SK-N-SH (cell line): ENCODE data around the gene PASK. TPM values are rescaled to one million over a fixed set of nuclear protein-coding genes. Genes with fewer than 3 reads are reported as not detected.

Experiments used
- CTCF ChIA-PET: fragments of 300-600, 350-600 bp; formaldehyde crosslinking; extraction: SDS; loops from one replicate; lab custom pipeline; 2021; lab: Yijun Ruan, JAX
- POLR2A ChIA-PET: fragments of 350-600 bp; sonication (Branson Sonifier 250); formaldehyde crosslinking; extraction: SDS; loops from one replicate; lab custom pipeline; 2020; ENCODE audit warnings: antibody characterized with exemption, inconsistent platforms; lab: Yijun Ruan, JAX
- DNase-seq: peaks from one replicate; pipeline ENCODE4 v3.0.0; 2012
- H2AFZ ChIP-seq: fragments of 200-600 bp; sonication (generic); 2 replicates; pipeline ENCODE4 v1.8.1; 2016; ENCODE audit warnings: antibody characterized with exemption, mild to moderate bottlenecking, low read depth
- H3F3A ChIP-seq: fragments of 200-600 bp; sonication (generic); replicated peaks from 2 replicates; pipeline ENCODE3; 2016; ENCODE audit warnings: antibody characterized with exemption, mild to moderate bottlenecking; ENCODE audit not compliant: insufficient read depth
- H3K27ac ChIP-seq, 2 experiments: fragments of 200-500 bp in 1 of 2; fragments of 200-600 bp in 1 of 2; sonication (Bioruptor generic) in 1 of 2; sonication (generic), shearing (Covaris generic) in 1 of 2; 2 replicates each; pipeline versions ENCODE4 v1.5.1 to v1.6.1; 2014 to 2016; ENCODE audit warnings: low read depth in 2 of 2, inconsistent platforms in 1 of 2, low read length in 1 of 2, mild to moderate bottlenecking in 1 of 2, mixed read lengths in 1 of 2
- H3K27me3 ChIP-seq: fragments of 200-600 bp; sonication (generic), shearing (Covaris generic); 2 replicates; pipeline ENCODE4 v1.6.1; 2016; ENCODE audit warnings: mixed run types; ENCODE audit not compliant: insufficient read depth
- H3K36me3 ChIP-seq, 2 experiments: fragments of 200-500 bp in 1 of 2; fragments of 200-600 bp in 1 of 2; sonication (Bioruptor generic) in 1 of 2; sonication (generic) in 1 of 2; replicated peaks in 1 of 2; 2 replicates each; pipeline versions ENCODE3 to v1.5.1; 2014 to 2016; ENCODE audit warnings: low read length in 1 of 2, mild to moderate bottlenecking in 1 of 2; ENCODE audit not compliant: insufficient read depth in 2 of 2, control insufficient read depth in 1 of 2
- H3K4me1 ChIP-seq, 2 experiments: fragments of 200-500 bp in 1 of 2; fragments of 200-600 bp in 1 of 2; sonication (Bioruptor generic) in 1 of 2; sonication (generic), shearing (Covaris generic) in 1 of 2; 2 replicates each; pipeline versions ENCODE4 v1.5.1 to v1.6.1; 2014 to 2016; ENCODE audit warnings: low read depth in 1 of 2, low read length in 1 of 2, mixed run types in 1 of 2; ENCODE audit not compliant: insufficient read depth in 2 of 2, control insufficient read depth in 1 of 2
- H3K4me2 ChIP-seq: fragments of 200-600 bp; sonication (generic), shearing (Covaris generic); 2 replicates; pipeline ENCODE4 v1.6.1; 2017; ENCODE audit warnings: mixed run types
- H3K4me3 ChIP-seq, 2 experiments: fragments of 200-500 bp in 1 of 2; fragments of 200-600 bp in 1 of 2; sonication (Bioruptor generic) in 1 of 2; sonication (generic), shearing (Covaris generic) in 1 of 2; 2 replicates each; pipeline versions ENCODE4 v1.5.1 to v1.8.1; 2014 to 2016; ENCODE audit warnings: low read depth in 2 of 2, inconsistent platforms in 1 of 2, low read length in 1 of 2, mild to moderate bottlenecking in 1 of 2, mixed read lengths in 1 of 2, moderate library complexity in 1 of 2
- H3K79me2 ChIP-seq: fragments of 200-600 bp; sonication (generic); 2 replicates; pipeline ENCODE4 v1.8.1; 2017; ENCODE audit warnings: mild to moderate bottlenecking; ENCODE audit not compliant: insufficient read depth
- H3K9ac ChIP-seq: fragments of 200-600 bp; sonication (generic); 2 replicates; pipeline ENCODE4 v1.6.1; 2017; ENCODE audit warnings: mixed run types
- H3K9me2 ChIP-seq: fragments of 200-600 bp; sonication (generic); 2 replicates; pipeline ENCODE4 v1.6.1; 2017; ENCODE audit warnings: mixed run types
- H3K9me3 ChIP-seq: fragments of 200-600 bp; sonication (generic); 2 replicates; pipeline ENCODE4 v1.6.1; 2017; ENCODE audit warnings: mixed run types, mild to moderate bottlenecking, moderate library complexity
- H4K20me1 ChIP-seq: fragments of 200-600 bp; sonication (generic); 2 replicates; pipeline ENCODE4 v1.6.1; 2017; ENCODE audit warnings: mild to moderate bottlenecking, mixed run types; ENCODE audit not compliant: insufficient read depth
- CHD2 ChIP-seq: fragments of 150-350 bp; IDR thresholded peaks from 2 replicates; pipeline ENCODE4 v1.6.1; 2018; ENCODE audit warnings: low read length; ENCODE audit not compliant: partially characterized antibody
- ELF1 ChIP-seq: IDR thresholded peaks from 2 replicates; pipeline ENCODE4 v1.4.0; 2012
- EP300 ChIP-seq, 2 experiments: IDR thresholded peaks; 2 replicates each; pipeline versions ENCODE4 v1.4.0 to v1.6.1; 2012; ENCODE audit warnings: borderline replicate concordance in 1 of 2, low read depth in 1 of 2, low read length in 1 of 2
- FOSL2 ChIP-seq: IDR thresholded peaks from 2 replicates; pipeline ENCODE4 v1.4.0; 2012; ENCODE audit warnings: low read depth, mild to moderate bottlenecking, moderate library complexity, borderline replicate concordance
- FOXJ3 ChIP-seq: sonication (generic); formaldehyde crosslinking; IDR thresholded peaks from 2 replicates; pipeline ENCODE4 v1.5.1; 2020; ENCODE audit warnings: mild to moderate bottlenecking, missing genetic modification reagents
- FOXM1 ChIP-seq: IDR thresholded peaks from 2 replicates; pipeline ENCODE4 v1.4.0; 2012; ENCODE audit warnings: low read depth, mild to moderate bottlenecking
- GABPA ChIP-seq: IDR thresholded peaks from 2 replicates; pipeline ENCODE4 v1.4.0; 2012; ENCODE audit warnings: low read depth, mild to moderate bottlenecking
- JUND ChIP-seq: IDR thresholded peaks from 2 replicates; pipeline ENCODE4 v1.4.0; 2012
- MEF2A ChIP-seq: IDR thresholded peaks from 2 replicates; pipeline ENCODE4 v1.4.0; 2012; ENCODE audit warnings: low read depth, borderline replicate concordance
- MXI1 ChIP-seq: IDR thresholded peaks from 2 replicates; pipeline ENCODE4 v1.6.1; 2012; ENCODE audit warnings: mild to moderate bottlenecking, low read depth, low read length, improper control_type of control experiment
- NFIC ChIP-seq: IDR thresholded peaks from 2 replicates; pipeline ENCODE4 v1.4.0; 2012; ENCODE audit warnings: borderline replicate concordance
- RAD21 ChIP-seq: IDR thresholded peaks from 2 replicates; pipeline ENCODE4 v1.6.1; 2012; ENCODE audit warnings: mild to moderate bottlenecking, low read length
- RFX5 ChIP-seq: IDR thresholded peaks from 2 replicates; pipeline ENCODE4 v1.6.1; 2012; ENCODE audit warnings: mild to moderate bottlenecking, improper control_type of control experiment, low read length
- RXRA ChIP-seq: IDR thresholded peaks from 2 replicates; pipeline ENCODE4 v1.4.0; 2012; ENCODE audit warnings: low read depth, mild to moderate bottlenecking, borderline replicate concordance
- SIN3A ChIP-seq: IDR thresholded peaks from 2 replicates; pipeline ENCODE4 v1.6.1; 2012; ENCODE audit warnings: low read depth, mild to moderate bottlenecking, low read length, moderate library complexity, borderline replicate concordance
- TCF12 ChIP-seq: IDR thresholded peaks from 2 replicates; pipeline ENCODE4 v1.4.0; 2012
- TEAD4 ChIP-seq: IDR thresholded peaks from 2 replicates; pipeline ENCODE4 v1.4.0; 2012; ENCODE audit warnings: mild to moderate bottlenecking, borderline replicate concordance; ENCODE audit not compliant: insufficient read depth
- YY1 ChIP-seq: IDR thresholded peaks from 2 replicates; pipeline ENCODE4 v1.4.0; 2012; ENCODE audit warnings: low read depth, mild to moderate bottlenecking
- WGBS: methylation state at CpG from one replicate; pipeline ENCODE4 v1.1.6; 2017; ENCODE audit warnings: low lambda C conversion rate; 5-methylcytosine and 5-hydroxymethylcytosine counted together
- polyA plus RNA-seq, 3 experiments: library from polyadenylated mRNA; depleted of rRNA; stranded (reverse); fragments of >200 nt; gene quantifications; 2 replicates each; pipeline ENCODE4 v1.2.3, GENCODE V29; 2012
- TF ChIP-seq, protein P1 (sequence below): IDR thresholded peaks from 2 replicates; pipeline ENCODE4 v1.4.0; 2012; ENCODE audit warnings: low read depth, borderline replicate concordance
- TF ChIP-seq, protein P2 (sequence below): fragments of 150-350 bp; IDR thresholded peaks from 2 replicates; pipeline ENCODE4 v1.6.1; 2017; ENCODE audit warnings: antibody characterized with exemption, low read length, low read depth, borderline replicate concordance

The PASK gene
- polyA plus RNA-seq, 1 of the 3 experiments (the other 2 are of a cell fraction): 6.3 TPM

DNA sequence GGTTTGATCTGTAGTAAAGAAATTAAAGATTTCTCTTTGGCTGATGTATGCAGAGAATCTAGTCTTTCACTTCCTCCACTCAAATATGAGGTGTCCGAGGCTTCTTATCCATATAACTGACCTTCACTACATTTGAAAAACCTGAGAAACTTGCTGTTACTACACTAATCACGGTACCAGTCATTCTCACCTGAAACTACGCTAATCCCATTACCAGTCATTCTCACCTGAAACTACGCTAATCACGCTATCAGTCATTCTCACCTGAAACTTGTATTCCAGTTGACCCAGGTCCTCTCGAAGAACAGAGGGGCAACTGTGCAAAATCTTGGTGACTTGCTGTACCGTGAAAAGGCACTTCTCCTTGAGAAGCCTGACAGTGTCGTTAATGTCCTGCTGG, 52.3 kb downstream of the PASK start:
- Histone ChIP-seq H2AFZ (no peak overlapping the region), H3K27ac (no peak overlapping the region), H3K9ac (no peak overlapping the region), H3K27me3 (no peaks in the 10 kb centered on the region), H3K79me2 (peaks cover 43% of the 10 kb centered on the region), H3K36me3 (peaks cover 26 to 74% of the 10 kb centered on the region in 2 experiments), H3K9me3 (no peaks in the 10 kb centered on the region), H3F3A (no peaks in the 10 kb centered on the region), H3K9me2 (no peaks in the 10 kb centered on the region), H4K20me1 (no peaks in the 10 kb centered on the region), H3K4me2 (no peak overlapping the region), H3K4me3 (no peak overlapping the region), H3K4me1 (peaks cover 0 to 8% of the 10 kb centered on the region in 2 experiments; a peak in 2 of 4 replicates)
- ChIA-PET POLR2A (no interaction called here), CTCF (no interaction called here)
- TF ChIP-seq JUND (no peak), CHD2 (no peak), RXRA (no peak), RFX5 (no peak)
- WGBS: 87% methylated on average over 8 of the region's 8 CpGs
- DNase-seq: no peak

DNA sequence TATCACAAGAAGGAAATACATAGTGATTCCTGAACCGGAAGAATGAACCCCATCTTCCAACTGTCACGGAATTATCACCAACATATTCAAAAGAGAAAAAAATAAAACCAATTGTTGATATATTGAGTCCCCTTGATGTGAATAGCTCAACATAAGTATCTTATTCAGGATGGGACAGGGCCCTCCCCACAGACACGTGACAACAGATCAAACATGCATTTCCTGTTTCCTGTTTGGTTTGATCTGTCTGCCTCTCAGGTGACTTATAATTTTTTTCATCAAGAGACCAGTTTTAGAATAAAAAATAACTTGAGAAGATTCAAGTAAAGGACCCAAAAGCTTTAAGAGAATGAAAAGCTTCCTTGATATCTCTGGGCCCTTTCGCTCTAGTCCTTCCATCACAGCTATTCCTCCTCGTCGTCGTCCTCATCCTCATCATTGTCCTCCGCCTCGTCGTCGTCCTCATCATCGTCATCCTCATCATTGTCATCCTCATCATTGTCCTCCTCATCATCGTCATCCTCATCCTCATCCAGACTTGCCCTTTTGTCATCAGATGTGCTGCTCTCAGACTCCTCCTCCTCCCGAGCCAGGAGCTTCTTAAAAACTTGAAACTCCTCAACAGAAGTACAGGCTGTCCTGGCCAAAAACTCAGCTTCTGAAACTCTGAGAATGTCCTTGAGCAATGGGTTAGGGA, 53.5 kb downstream of the PASK start:
- Histone ChIP-seq H3K9ac (no peak overlapping the region), H3K9me3 (no peaks in the 10 kb centered on the region), H3K4me3 (no peak overlapping the region), H3K4me2 (no peak overlapping the region), H3K9me2 (no peaks in the 10 kb centered on the region), H3F3A (no peaks in the 10 kb centered on the region), H3K4me1 (peaks cover 0 to 1% of the 10 kb centered on the region in 2 experiments; a peak in 2 of 4 replicates), H3K79me2 (peaks cover 31% of the 10 kb centered on the region), H3K36me3 (peaks cover 27 to 86% of the 10 kb centered on the region in 2 experiments), H3K27me3 (no peaks in the 10 kb centered on the region), H4K20me1 (no peaks in the 10 kb centered on the region), H2AFZ (no peak overlapping the region), H3K27ac (no peak overlapping the region)
- no peak for TF ChIP-seq TCF12
- no peak for TF ChIP-seq YY1
- no peak for TF ChIP-seq EP300 (IDR thresholded peaks at IDR 0.05; ENCODE audit: borderline replicate concordance in 1 of 2, low read depth in 1 of 2, low read length in 1 of 2)
- no peak for TF ChIP-seq TEAD4
- CTCF ChIA-PET: interaction anchor here (0.8 to 1.1 kb wide), 2 partner anchors 17 to 244 kb away, joined by 3 read pairs; no protein-coding TSS in a partner anchor
- POLR2A ChIA-PET: no interaction called here
- WGBS: 97% methylated on average over 14 of the region's 14 CpGs
- DNase-seq: no peak

DNA sequence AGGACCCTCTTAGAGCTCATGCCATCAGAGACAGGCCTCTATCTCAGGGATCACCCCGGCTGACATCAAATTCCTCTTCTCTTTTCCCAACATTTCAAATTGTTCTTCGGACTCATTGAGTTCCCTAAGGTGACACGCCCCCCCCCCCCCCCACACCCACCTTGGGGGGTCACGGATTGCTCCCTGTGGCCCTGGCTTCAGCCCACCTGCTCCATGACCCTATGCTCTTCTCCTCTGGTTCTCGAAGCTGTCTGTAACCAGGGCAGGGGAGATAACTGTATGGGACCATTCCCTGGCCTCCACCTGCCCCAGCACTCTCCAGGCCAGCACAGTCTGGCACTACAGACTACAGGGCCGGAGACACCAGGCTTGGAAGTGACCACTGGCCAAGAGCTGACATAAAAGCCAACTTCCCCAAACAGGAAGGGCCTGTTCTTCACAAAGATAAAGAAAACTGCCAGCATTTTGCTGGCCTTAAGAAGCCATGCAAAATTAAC, 54.3 kb downstream of the PASK start:
- Histone ChIP-seq H3K4me1 (no peaks in the 10 kb centered on the region), H3K9me2 (no peaks in the 10 kb centered on the region), H3K27ac (no peak overlapping the region), H3K36me3 (peaks cover 25 to 91% of the 10 kb centered on the region in 2 experiments), H4K20me1 (no peaks in the 10 kb centered on the region), H3K4me2 (no peak overlapping the region), H3K9me3 (no peaks in the 10 kb centered on the region), H3F3A (no peaks in the 10 kb centered on the region), H3K9ac (no peak overlapping the region), H3K4me3 (no peak overlapping the region), H2AFZ (no peak overlapping the region), H3K79me2 (peaks cover 23% of the 10 kb centered on the region), H3K27me3 (no peaks in the 10 kb centered on the region)
- 83% methylated on average over 6 of the region's 6 CpGs for WGBS
- CTCF ChIA-PET: interaction anchor here (1.0 to 1.1 kb wide), 2 partner anchors 243 to 244 kb away, joined by 3 read pairs; no protein-coding TSS in a partner anchor
- POLR2A ChIA-PET: no interaction called here
- DNase-seq: no peak
- TF ChIP-seq TCF12 (no peak), RXRA (no peak), NFIC (no peak), ELF1 (no peak), FOXJ3 (no peak), MXI1 (no peak), FOSL2 (no peak), RAD21 (no peak), MEF2A (no peak), SIN3A (no peak), FOXM1 (no peak), GABPA (no peak), RFX5 (no peak)
- TF ChIP-seq, protein P1, sequence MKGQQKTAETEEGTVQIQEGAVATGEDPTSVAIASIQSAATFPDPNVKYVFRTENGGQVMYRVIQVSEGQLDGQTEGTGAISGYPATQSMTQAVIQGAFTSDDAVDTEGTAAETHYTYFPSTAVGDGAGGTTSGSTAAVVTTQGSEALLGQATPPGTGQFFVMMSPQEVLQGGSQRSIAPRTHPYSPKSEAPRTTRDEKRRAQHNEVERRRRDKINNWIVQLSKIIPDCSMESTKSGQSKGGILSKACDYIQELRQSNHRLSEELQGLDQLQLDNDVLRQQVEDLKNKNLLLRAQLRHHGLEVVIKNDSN: no peak
- TF ChIP-seq, protein P2, sequence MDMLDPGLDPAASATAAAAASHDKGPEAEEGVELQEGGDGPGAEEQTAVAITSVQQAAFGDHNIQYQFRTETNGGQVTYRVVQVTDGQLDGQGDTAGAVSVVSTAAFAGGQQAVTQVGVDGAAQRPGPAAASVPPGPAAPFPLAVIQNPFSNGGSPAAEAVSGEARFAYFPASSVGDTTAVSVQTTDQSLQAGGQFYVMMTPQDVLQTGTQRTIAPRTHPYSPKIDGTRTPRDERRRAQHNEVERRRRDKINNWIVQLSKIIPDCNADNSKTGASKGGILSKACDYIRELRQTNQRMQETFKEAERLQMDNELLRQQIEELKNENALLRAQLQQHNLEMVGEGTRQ: no peak
